ENCODE measurements around the gene ARHGEF11.

Gene ARHGEF11

DNA sequence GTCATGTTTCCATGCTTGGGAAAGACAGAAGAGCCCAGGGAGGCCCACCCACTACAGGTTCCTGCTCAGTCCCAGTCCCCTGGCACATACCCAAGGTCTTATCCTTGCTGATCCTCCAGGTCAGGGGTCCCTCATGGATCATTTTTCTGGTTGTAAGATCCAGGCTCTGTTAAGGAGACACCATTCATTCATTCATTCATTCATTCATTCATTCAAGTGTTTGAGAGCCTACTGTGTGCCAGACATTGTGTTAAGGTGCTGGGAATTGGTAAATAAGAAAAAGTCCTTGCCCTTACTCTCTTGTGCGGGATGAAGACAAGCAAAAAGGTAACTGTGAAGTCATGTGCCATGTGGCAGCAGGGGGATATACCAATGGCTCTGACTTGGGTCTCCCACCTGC lies 101.3 kb downstream of the ARHGEF11 start:
- Histone ChIP-seq H3K36me3 (peaks cover 100% of the 10 kb centered on the region), H3K9me3 (ENCODE audit: severe bottlenecking) (no peaks in the 10 kb centered on the region), H3K27ac (no peak overlapping the region), H3K27me3 (ENCODE audit: insufficient read depth, low read depth, severe bottlenecking) (no peaks in the 10 kb centered on the region), H3K4me3 (ENCODE audit: low read depth, low read length) (no peak overlapping the region)
- DNase-seq: no peak
- no peak for TF ChIP-seq CTCF (IDR thresholded peaks at IDR 0.05; ENCODE audit: low read depth, low read length)

DNA sequence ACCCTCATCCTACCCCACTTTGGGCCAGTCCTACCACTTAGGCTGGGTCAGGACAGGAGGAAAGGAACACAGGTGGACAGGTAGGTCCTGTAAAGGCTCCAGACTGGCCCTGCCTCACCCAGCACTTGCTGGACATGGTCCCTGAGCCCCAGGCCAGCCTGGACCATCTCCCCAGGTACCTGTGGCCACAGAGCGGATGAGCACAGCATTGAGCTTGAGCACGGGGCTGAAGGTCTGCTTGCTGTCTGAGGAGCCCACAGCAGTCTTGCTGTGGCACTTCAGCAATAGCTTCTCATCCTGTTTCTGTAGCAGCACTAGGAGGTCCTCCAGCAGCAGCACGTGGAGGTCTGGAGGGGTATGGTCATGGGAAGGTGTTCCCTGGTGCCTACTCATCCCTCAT lies 101.8 kb downstream of the ARHGEF11 start:
- H3K27ac ChIP-seq: no peak overlapping the region
- DNase-seq: no peak
- TF ChIP-seq CTCF (IDR thresholded peaks at IDR 0.05; ENCODE audit: low read depth, low read length): no peak
- no peak overlapping the region for H3K4me3 ChIP-seq (ENCODE audit: low read depth, low read length)
- H3K36me3 ChIP-seq: peaks cover 100% of the 10 kb centered on the region
- H3K27me3 ChIP-seq (ENCODE audit: insufficient read depth, low read depth, severe bottlenecking): no peaks in the 10 kb centered on the region
- no peaks in the 10 kb centered on the region for H3K9me3 ChIP-seq (ENCODE audit: severe bottlenecking)

GRCh38 chr1:156942576-156942975 lies 103.0 kb downstream of the ARHGEF11 start:
- Histone ChIP-seq H3K9me3 (ENCODE audit: severe bottlenecking) (no peaks in the 10 kb centered on the region), H3K27me3 (ENCODE audit: insufficient read depth, low read depth, severe bottlenecking) (no peaks in the 10 kb centered on the region), H3K4me3 (ENCODE audit: low read depth, low read length) (no peak overlapping the region), H3K36me3 (peaks cover 100% of the 10 kb centered on the region), H3K27ac (no peak overlapping the region)
- no peak for DNase-seq
- TF ChIP-seq CTCF (IDR thresholded peaks at IDR 0.05; ENCODE audit: low read depth, low read length): no peak

GRCh38 chr1:156942176-156942575 lies 103.4 kb downstream of the ARHGEF11 start:
- DNase-seq: no peak
- no peak overlapping the region for H3K4me3 ChIP-seq (ENCODE audit: low read depth, low read length)
- H3K9me3 ChIP-seq (ENCODE audit: severe bottlenecking): no peaks in the 10 kb centered on the region
- peaks cover 100% of the 10 kb centered on the region for H3K36me3 ChIP-seq
- TF ChIP-seq CTCF (IDR thresholded peaks at IDR 0.05; ENCODE audit: low read depth, low read length): no peak
- no peaks in the 10 kb centered on the region for H3K27me3 ChIP-seq (ENCODE audit: insufficient read depth, low read depth, severe bottlenecking)
- H3K27ac ChIP-seq: no peak overlapping the region

- no peak for DNase-seq
- Histone ChIP-seq H3K9me3 (ENCODE audit: severe bottlenecking) (no peaks in the 10 kb centered on the region), H3K4me3 (ENCODE audit: low read depth, low read length) (no peak overlapping the region), H3K27me3 (ENCODE audit: insufficient read depth, low read depth, severe bottlenecking) (no peaks in the 10 kb centered on the region), H3K36me3 (peaks cover 100% of the 10 kb centered on the region), H3K27ac (no peak overlapping the region)
- TF ChIP-seq CTCF (IDR thresholded peaks at IDR 0.05; ENCODE audit: low read depth, low read length): no peak
Measured at GRCh38 chr1:156941675-156942074, 103.9 kb downstream of the ARHGEF11 start.

GRCh38 chr1:156939786-156940334 lies 105.7 kb downstream of the ARHGEF11 start:
- Histone ChIP-seq H3K27ac (no peak overlapping the region), H3K36me3 (peaks cover 98% of the 10 kb centered on the region), H3K4me3 (ENCODE audit: low read depth, low read length) (no peak overlapping the region), H3K9me3 (ENCODE audit: severe bottlenecking) (no peaks in the 10 kb centered on the region), H3K27me3 (ENCODE audit: insufficient read depth, low read depth, severe bottlenecking) (no peaks in the 10 kb centered on the region)
- no peak for TF ChIP-seq CTCF (IDR thresholded peaks at IDR 0.05; ENCODE audit: low read depth, low read length)
- DNase-seq: no peak
